Stimulated activated CD8-positive, alpha-beta memory T cell treated with anti-CD3 and anti-CD28 coated beads, Interleukin-2, amount 100 ng/mL, for 48 hours (primary cell): ENCODE data around the gene CYBRD1.

Experiments
- DNase-seq, 2 donors: peaks; one replicate each; pipeline ENCODE4 v3.0.0-alpha.2; 2020; ENCODE audit warnings: low read depth in 2 of 2

The CYBRD1 gene

GRCh38 chr2:171553858-171554257 is 31.6 kb downstream of the CYBRD1 start:
- DNase-seq = no peak

- DNase-seq = no peak
Measured at GRCh38 chr2:171554991-171555615, 32.8 kb downstream of the CYBRD1 start.

- DNase-seq = no peak
Measured at GRCh38 chr2:171557363-171557762, 35.1 kb downstream of the CYBRD1 start.

- no peak for DNase-seq
Measured at GRCh38 chr2:171563301-171563700, 41.0 kb downstream of the CYBRD1 start.

GRCh38 chr2:171564463-171564862 is 42.2 kb downstream of the CYBRD1 start:
- no peak for DNase-seq

GRCh38 chr2:171566057-171566456 is 43.8 kb downstream of the CYBRD1 start:
- no peak for DNase-seq

- no peak for DNase-seq
Measured at GRCh38 chr2:171566753-171567152, 44.5 kb downstream of the CYBRD1 start.

- DNase-seq = no peak
Measured at GRCh38 chr2:171568089-171568488, 45.8 kb downstream of the CYBRD1 start.

- DNase-seq = no peak
Measured at GRCh38 chr2:171571721-171572120, 49.4 kb downstream of the CYBRD1 start.

- peak; percentile 66 to 79 for DNase-seq
Measured at GRCh38 chr2:171574149-171574795, 52.0 kb downstream of the CYBRD1 start.

- DNase-seq = no peak
Measured at GRCh38 chr2:171575606-171576005, 53.3 kb downstream of the CYBRD1 start.

- DNase-seq = no peak
Measured at GRCh38 chr2:171578127-171578803, 56.0 kb downstream of the CYBRD1 start.

GRCh38 chr2:171579481-171579880 is 57.2 kb downstream of the CYBRD1 start:
- no peak for DNase-seq

- DNase-seq = no peak
Measured at GRCh38 chr2:171583566-171583965, 61.3 kb downstream of the CYBRD1 start.

GRCh38 chr2:171584001-171584400 is 61.7 kb downstream of the CYBRD1 start:
- DNase-seq = no peak

GRCh38 chr2:171587132-171587531 is 64.9 kb downstream of the CYBRD1 start:
- no peak for DNase-seq

GRCh38 chr2:171587567-171587966 is 65.3 kb downstream of the CYBRD1 start:
- DNase-seq = no peak

GRCh38 chr2:171590116-171590515 is 67.8 kb downstream of the CYBRD1 start:
- no peak for DNase-seq

- DNase-seq = no peak
Measured at GRCh38 chr2:171592036-171592555, 69.8 kb downstream of the CYBRD1 start.

- DNase-seq = no peak
Measured at GRCh38 chr2:171595456-171595855, 73.2 kb downstream of the CYBRD1 start.

GRCh38 chr2:171595896-171596295 is 73.6 kb downstream of the CYBRD1 start:
- no peak for DNase-seq

GRCh38 chr2:171598713-171599319 is 76.5 kb downstream of the CYBRD1 start:
- peak in 1 of 2 donors; percentile 8 for DNase-seq
